ENCODE measurements around the gene IRF2BPL. TPM values are rescaled to one million over a fixed set of nuclear protein-coding genes. Genes with fewer than 3 reads are reported as not detected.

Gene IRF2BPL
- total and polyA plus RNA-seq, 2 of the 4 experiments (the other 2 are of a cell fraction): 6.3 to 14.5 TPM

GRCh38 chr14:77007183-77007974 is 21.1 kb downstream of the IRF2BPL start:
- H3K9me3 ChIP-seq (ENCODE audit: control insufficient read depth, insufficient read depth, low read length): no peaks in the 10 kb centered on the region
- ChIA-PET POLR2A (ENCODE audit: unreplicated experiment) (no interaction called here), CTCF (no interaction called here)
- H2BK15ac ChIP-seq (ENCODE audit: low read depth, low read length): no peak overlapping the region
- H3K27me3 ChIP-seq (ENCODE audit: control insufficient read depth, insufficient read depth, low read length): peaks cover 5% of the 10 kb centered on the region; the same call in 1 of the 2 replicates
- TF ChIP-seq MAZ (IDR thresholded peaks at IDR 0.05; ENCODE audit: borderline replicate concordance, low read depth, low read length): no peak
- no peak for TF ChIP-seq RCOR1 (IDR thresholded peaks at IDR 0.05; ENCODE audit: insufficient replicate concordance, low read length)
- no peak for TF ChIP-seq CHD1 (IDR thresholded peaks at IDR 0.05; ENCODE audit: low read depth, low read length)
- TF ChIP-seq RFX5 (IDR thresholded peaks at IDR 0.05; ENCODE audit: low read depth, low read length): no peak
- no peak for TF ChIP-seq FOS (IDR thresholded peaks at IDR 0.05; ENCODE audit: low read depth, low read length)
- no peak overlapping the region for H2AK9ac ChIP-seq (replicated peaks; ENCODE audit: low read depth, low read length, poor library complexity)
- no peak overlapping the region for H4K8ac ChIP-seq (ENCODE audit: low read depth in 2 of 2, low read length in 2 of 2)
- in situ Hi-C loops (cut with MboI; ENCODE audit: low sequenced_read_pairs): no loop called here
- no peak overlapping the region for H3K9ac ChIP-seq (ENCODE audit: low read depth, low read length)
- intact Hi-C loops (cut with micrococcal nuclease): no loop called here
- H3K79me1 ChIP-seq (ENCODE audit: low read depth in 1 of 2, low read length in 2 of 2): no peaks in the 10 kb centered on the region
- H3K4me3 ChIP-seq (ENCODE audit: insufficient read depth, low read depth, low read length): no peak overlapping the region
- H2AFZ ChIP-seq (replicated peaks; ENCODE audit: low read length, poor library complexity): peak overlapping the region; percentile 34
- no peak overlapping the region for H4K5ac ChIP-seq (ENCODE audit: low read depth, low read length)
- no TSS peak for BruUV-seq (replicated peaks)
- H4K91ac ChIP-seq (ENCODE audit: insufficient read depth, low read depth, low read length): no peak overlapping the region
- H3K4ac ChIP-seq (ENCODE audit: low read depth, low read length): peak overlapping the region; percentile 0; the same call in 1 of the 2 replicates
- H3K14ac ChIP-seq (replicated peaks; ENCODE audit: low read depth, low read length): no peak overlapping the region
- no peak overlapping the region for H3K18ac ChIP-seq (ENCODE audit: low read depth, low read length)
- no peak overlapping the region for H2BK20ac ChIP-seq (ENCODE audit: low read depth, low read length)
- no peak overlapping the region for H3K4me2 ChIP-seq (ENCODE audit: low read depth, low read length)
- DNase-seq (no peak), ATAC-seq (ENCODE audit: low read depth) (no peak)
- peaks cover 6% of the 10 kb centered on the region for H3K9me1 ChIP-seq (ENCODE audit: insufficient read depth, low read length)
- dilution Hi-C loops (cut with HindIII; ENCODE audit: low sequenced_read_pairs, unreplicated experiment): no loop called here
- H3K36me3 ChIP-seq (ENCODE audit: control insufficient read depth, insufficient read depth, low read length): no peaks in the 10 kb centered on the region
- H3K56ac ChIP-seq (ENCODE audit: extremely low read depth, insufficient read depth, low read length): no peak overlapping the region
- no peak overlapping the region for H3K23ac ChIP-seq (ENCODE audit: low read depth, low read length)
- no peaks in the 10 kb centered on the region for H4K20me1 ChIP-seq (ENCODE audit: insufficient read depth, low read length)
- H2BK5ac ChIP-seq (ENCODE audit: low read depth, low read length, poor library complexity, severe bottlenecking): no peak overlapping the region
- peaks cover 10% of the 10 kb centered on the region for H3K4me1 ChIP-seq (ENCODE audit: control insufficient read depth, insufficient read depth, low read length)
- no peak overlapping the region for H2BK120ac ChIP-seq (ENCODE audit: low read depth, low read length)
- H3K27ac ChIP-seq (ENCODE audit: insufficient read depth, low read length): no peak overlapping the region
- WGBS, 2 experiments (ENCODE audit: extremely low coverage in 2 of 2, insufficient read length in 1 of 2): 55% methylated on average over 12 of the region's 18 CpGs; no CpG with 5 or more reads in 1 of the 2 experiments
- no peak overlapping the region for H2AK5ac ChIP-seq (ENCODE audit: low read depth, low read length)

All from IMR-90 (cell line).